Left colon (tissue), 2 donors: ENCODE data around the gene ADARB2. TPM values are rescaled to one million over a fixed set of nuclear protein-coding genes. Genes with fewer than 3 reads are reported as not detected.

Source experiments
- ATAC-seq: fragments of 200-7000 bp; cut with Tn5 transposase; one replicate; pipeline ENCODE4 v1.9.1; 2020; ENCODE audit warnings: mild to moderate bottlenecking, moderate library complexity
- DNase-seq, 2 donors: peaks; one replicate each; pipeline ENCODE4 v3.0.0-alpha.2; 2020
- intact Hi-C, 2 donors: fragments of 100-400 bp; cut with DNase I in 1 of 2; cut with micrococcal nuclease in 1 of 2; formaldehyde crosslinking; loops; one replicate each; pipeline versions ENCODE4 v1.11.2 to v1.14.0; 2022; cut with DNase I, micrococcal nuclease
- total RNA-seq, 2 donors: library from RNA; stranded (reverse); fragmentation: NEBNext Ultra II Directional; extraction: Animal tissue kit (Norgen Biotek cat#: 25700); gene quantifications; one replicate each; pipeline ENCODE4 v1.2.1, GENCODE V29; 2021
- donor health status: DM: no; HTN: no; CAD: no.
- donor health status: DM: yes; HTN: yes; CAD: no.

ADARB2 gene
- total RNA-seq, 2 donors from 2014 or later, result 0.21 to 0.73 TPM

- intact Hi-C loops, result no loop called here
- DNase-seq (no peak), ATAC-seq (no peak)
These were observed 128.3 kb downstream of the ADARB2 start for GRCh38 chr10:1608851-1609647.

GRCh38 chr10:1608408-1608807 lies 128.9 kb downstream of the ADARB2 start:
- no peak for DNase-seq
- intact Hi-C loops, result no loop called here
- ATAC-seq, result no peak

GRCh38 chr10:1607466-1607865 lies 129.9 kb downstream of the ADARB2 start:
- ATAC-seq (no peak), DNase-seq (no peak)
- intact Hi-C loops, result no loop called here

GRCh38 chr10:1605999-1606940 lies 131.1 kb downstream of the ADARB2 start:
- ATAC-seq (no peak), DNase-seq (no peak)
- intact Hi-C loops, result no loop called here

- intact Hi-C loops, result no loop called here
- no peak for ATAC-seq
- no peak for DNase-seq
These were observed 132.2 kb downstream of the ADARB2 start for GRCh38 chr10:1605121-1605520.

- ATAC-seq, result no peak
These were observed 133.1 kb downstream of the ADARB2 start for GRCh38 chr10:1604246-1604645.

GRCh38 chr10:1603181-1603580 lies 134.1 kb downstream of the ADARB2 start:
- intact Hi-C loops, result no loop called here
- DNase-seq, result no peak

More at GRCh38 chr10:1604246-1604645, 133.1 kb downstream of the ADARB2 start:
- DNase-seq, result no peak
- intact Hi-C loops, result no loop called here

GRCh38 chr10:1602037-1602484 lies 135.3 kb downstream of the ADARB2 start:
- intact Hi-C loops, result no loop called here
- no peak for ATAC-seq
- no peak for DNase-seq

More at GRCh38 chr10:1603181-1603580, 134.1 kb downstream of the ADARB2 start:
- no peak for ATAC-seq

GRCh38 chr10:1601406-1601805 lies 135.9 kb downstream of the ADARB2 start:
- DNase-seq (no peak), ATAC-seq (no peak)
- intact Hi-C loops, result no loop called here

- ATAC-seq, result no peak
- DNase-seq, result no peak
- intact Hi-C loops, result no loop called here
These were observed 136.5 kb downstream of the ADARB2 start for GRCh38 chr10:1600861-1601260.

- intact Hi-C loops, result no loop called here
- ATAC-seq, result no peak
- no peak for DNase-seq
These were observed 138.8 kb downstream of the ADARB2 start for GRCh38 chr10:1598393-1599153.

GRCh38 chr10:1597370-1598146 lies 139.8 kb downstream of the ADARB2 start:
- ATAC-seq, result no peak
- no peak for DNase-seq
- intact Hi-C loops, result no loop called here

GRCh38 chr10:1596482-1597099 lies 140.7 kb downstream of the ADARB2 start:
- intact Hi-C loops, result no loop called here
- no peak for ATAC-seq

GRCh38 chr10:1595726-1596125 lies 141.6 kb downstream of the ADARB2 start:
- intact Hi-C loops, result no loop called here
- DNase-seq (no peak), ATAC-seq (no peak)

More at GRCh38 chr10:1596482-1597099, 140.7 kb downstream of the ADARB2 start:
- DNase-seq, result no peak

GRCh38 chr10:1595242-1595600 lies 142.1 kb downstream of the ADARB2 start:
- DNase-seq (no peak), ATAC-seq (no peak)
- intact Hi-C loops, result no loop called here

- DNase-seq (peak in 1 of 2 donors; percentile 42), ATAC-seq (peak; percentile 73)
- intact Hi-C loops, result no loop called here
These were observed 142.7 kb downstream of the ADARB2 start for GRCh38 chr10:1594372-1595241.

GRCh38 chr10:1591742-1592141 lies 145.6 kb downstream of the ADARB2 start:
- ATAC-seq (no peak), DNase-seq (no peak)
- intact Hi-C loops, result no loop called here
